ENCODE data around the gene APBA2. TPM values are rescaled to one million over a fixed set of nuclear protein-coding genes. Genes with fewer than 3 reads are reported as not detected.

The APBA2 gene
- polyA plus RNA-seq, 1 donor: 3.5 TPM

DNA sequence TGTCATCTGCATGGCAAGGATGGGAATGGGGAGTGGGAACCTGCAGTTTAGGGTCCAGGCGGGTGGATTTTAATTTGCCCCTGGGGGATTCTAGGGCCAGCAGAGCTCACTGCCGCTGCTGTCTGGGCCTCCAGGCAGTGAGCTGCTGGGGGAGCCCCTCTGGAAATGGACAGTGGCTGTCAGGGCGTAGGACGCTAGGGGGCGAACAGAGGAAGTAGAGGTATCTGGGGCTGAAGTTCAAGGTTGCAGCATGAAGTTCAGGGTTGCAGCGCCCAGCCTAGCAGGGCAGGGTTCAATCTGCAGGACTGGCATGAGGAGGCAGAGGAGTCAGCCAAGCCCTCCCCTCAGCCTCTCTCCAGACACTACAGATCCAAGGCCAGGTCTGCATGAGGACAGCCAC lies 49.5 kb downstream of the APBA2 start:
- H3K4me1 ChIP-seq (ENCODE audit: control insufficient read depth, insufficient read depth, low read length): no peaks in the 10 kb centered on the region
- no peak for DNase-seq

DNA sequence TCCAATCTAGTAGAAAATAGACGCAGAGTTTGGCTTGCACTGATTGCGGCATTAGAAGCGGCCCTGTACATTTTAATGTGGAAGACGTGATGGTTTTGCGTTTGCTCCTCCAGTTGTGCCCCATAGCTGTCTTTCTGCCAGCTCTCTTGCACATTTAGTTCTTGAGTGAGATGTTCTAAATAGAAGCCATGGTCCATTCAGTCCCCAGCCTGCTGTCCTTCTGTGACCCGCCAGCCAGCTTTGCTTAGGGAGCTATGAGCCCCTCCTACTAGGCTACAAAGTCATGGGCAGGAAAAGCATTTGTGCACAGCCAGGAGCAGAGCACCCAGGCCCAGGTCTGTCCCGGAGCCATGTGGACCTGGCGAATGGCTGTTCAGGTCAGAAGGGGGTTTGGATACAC lies 50.3 kb downstream of the APBA2 start:
- Histone ChIP-seq H3K9me3 (ENCODE audit: control insufficient read depth, low read depth, low read length) (no peaks in the 10 kb centered on the region), H3K4me1 (ENCODE audit: control insufficient read depth, insufficient read depth, low read length) (no peaks in the 10 kb centered on the region), H3K4me3 (ENCODE audit: low read length) (no peak overlapping the region), H3K36me3 (ENCODE audit: control insufficient read depth, insufficient read depth, low read length) (no peaks in the 10 kb centered on the region), H3K27me3 (ENCODE audit: control insufficient read depth, insufficient read depth, low read length) (no peaks in the 10 kb centered on the region), H3K27ac (ENCODE audit: low read length) (no peak overlapping the region)
- no peak for DNase-seq
- no CpG with 5 or more reads among the region's 8 CpGs for WGBS (ENCODE audit: insufficient coverage, low lambda C conversion rate)

More for the DNA sequence above, 49.5 kb downstream of the APBA2 start:
- Histone ChIP-seq H3K9me3 (ENCODE audit: control insufficient read depth, low read depth, low read length) (no peaks in the 10 kb centered on the region), H3K36me3 (ENCODE audit: control insufficient read depth, insufficient read depth, low read length) (no peaks in the 10 kb centered on the region), H3K4me3 (ENCODE audit: low read length) (no peak overlapping the region), H3K27ac (ENCODE audit: low read length) (no peak overlapping the region), H3K27me3 (ENCODE audit: control insufficient read depth, insufficient read depth, low read length) (no peaks in the 10 kb centered on the region)
- WGBS (ENCODE audit: insufficient coverage, low lambda C conversion rate): no CpG with 5 or more reads among the region's 6 CpGs

DNA sequence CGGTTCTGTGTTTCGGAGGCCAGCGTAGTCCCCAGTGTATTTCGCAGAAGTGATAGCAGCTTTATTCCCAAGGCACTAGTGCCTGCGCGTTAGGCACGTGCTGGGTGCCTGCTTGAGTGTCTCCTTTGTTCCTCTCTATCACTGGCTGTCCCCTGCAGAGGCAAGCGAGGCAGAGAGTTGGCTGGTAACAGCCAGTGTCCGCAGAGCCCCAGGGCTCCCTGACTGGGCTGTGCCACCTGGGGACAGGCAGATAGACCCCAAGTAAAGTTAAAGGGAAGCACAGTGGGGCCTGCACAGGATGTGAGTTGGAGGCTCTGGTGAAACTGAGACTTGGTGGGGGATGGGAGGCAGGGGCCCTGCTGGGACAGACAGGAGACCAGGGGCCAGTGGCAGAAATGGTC lies 50.7 kb downstream of the APBA2 start:
- Histone ChIP-seq H3K4me1 (ENCODE audit: control insufficient read depth, insufficient read depth, low read length) (no peaks in the 10 kb centered on the region), H3K9me3 (ENCODE audit: control insufficient read depth, low read depth, low read length) (no peaks in the 10 kb centered on the region), H3K27ac (ENCODE audit: low read length) (no peak overlapping the region), H3K4me3 (ENCODE audit: low read length) (no peak overlapping the region), H3K27me3 (ENCODE audit: control insufficient read depth, insufficient read depth, low read length) (no peaks in the 10 kb centered on the region), H3K36me3 (ENCODE audit: control insufficient read depth, insufficient read depth, low read length) (no peaks in the 10 kb centered on the region)
- WGBS (ENCODE audit: insufficient coverage, low lambda C conversion rate): no CpG with 5 or more reads among the region's 9 CpGs
- DNase-seq: no peak

DNA sequence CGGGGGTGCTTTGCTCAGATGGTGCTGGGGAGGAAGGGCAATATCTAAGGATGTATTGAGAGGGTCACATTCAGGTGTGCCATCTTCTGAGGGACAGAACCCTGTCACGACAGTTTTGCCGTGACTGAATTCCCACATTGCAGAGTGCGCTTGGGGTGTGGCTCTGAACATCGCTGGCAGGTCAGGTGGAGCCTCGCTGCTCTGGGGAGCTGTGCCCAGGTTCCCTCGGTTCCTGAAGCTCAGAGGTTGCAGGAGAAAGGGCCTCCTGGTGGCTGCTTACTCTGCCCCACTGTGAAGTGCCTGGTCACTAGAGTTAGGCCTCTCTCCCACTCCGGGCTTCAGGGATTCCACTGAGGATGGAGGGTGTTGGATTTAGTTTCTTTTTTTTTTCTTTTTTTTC lies 51.5 kb downstream of the APBA2 start:
- Histone ChIP-seq H3K4me3 (ENCODE audit: low read length) (no peak overlapping the region), H3K9me3 (ENCODE audit: control insufficient read depth, low read depth, low read length) (no peaks in the 10 kb centered on the region), H3K27me3 (ENCODE audit: control insufficient read depth, insufficient read depth, low read length) (no peaks in the 10 kb centered on the region), H3K4me1 (ENCODE audit: control insufficient read depth, insufficient read depth, low read length) (no peaks in the 10 kb centered on the region), H3K36me3 (ENCODE audit: control insufficient read depth, insufficient read depth, low read length) (no peaks in the 10 kb centered on the region), H3K27ac (ENCODE audit: low read length) (no peak overlapping the region)
- no CpG with 5 or more reads among the region's 8 CpGs for WGBS (ENCODE audit: insufficient coverage, low lambda C conversion rate)
- no peak for DNase-seq

DNA sequence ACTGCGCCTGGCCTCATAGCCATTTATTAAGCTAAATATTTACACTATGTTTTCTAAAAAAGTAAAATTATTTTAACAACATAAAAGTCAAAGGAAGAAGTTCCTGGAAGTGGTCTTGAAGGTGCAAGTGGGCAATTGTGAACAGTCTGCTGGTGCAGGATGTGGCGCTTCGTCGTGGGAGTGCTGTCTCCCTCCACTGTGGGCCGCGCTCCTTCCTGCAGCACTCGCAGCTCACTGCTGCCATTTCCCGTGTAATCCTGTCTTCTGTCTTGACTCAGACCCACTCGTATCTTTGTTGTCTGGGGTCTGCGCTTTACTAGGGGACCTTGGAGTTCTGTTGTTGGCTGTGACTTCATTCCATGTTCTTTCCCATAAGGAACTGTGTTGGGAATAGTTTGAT lies 56.3 kb downstream of the APBA2 start:
- no peak for DNase-seq
- H3K27ac ChIP-seq (ENCODE audit: low read length): no peak overlapping the region
- H3K27me3 ChIP-seq (ENCODE audit: control insufficient read depth, insufficient read depth, low read length): no peaks in the 10 kb centered on the region
- H3K4me1 ChIP-seq (ENCODE audit: control insufficient read depth, insufficient read depth, low read length): no peaks in the 10 kb centered on the region
- no peaks in the 10 kb centered on the region for H3K36me3 ChIP-seq (ENCODE audit: control insufficient read depth, insufficient read depth, low read length)
- WGBS (ENCODE audit: insufficient coverage, low lambda C conversion rate): no CpG with 5 or more reads among the region's 10 CpGs
- H3K9me3 ChIP-seq (ENCODE audit: control insufficient read depth, low read depth, low read length): no peaks in the 10 kb centered on the region
- H3K4me3 ChIP-seq (ENCODE audit: low read length): no peak overlapping the region

DNA sequence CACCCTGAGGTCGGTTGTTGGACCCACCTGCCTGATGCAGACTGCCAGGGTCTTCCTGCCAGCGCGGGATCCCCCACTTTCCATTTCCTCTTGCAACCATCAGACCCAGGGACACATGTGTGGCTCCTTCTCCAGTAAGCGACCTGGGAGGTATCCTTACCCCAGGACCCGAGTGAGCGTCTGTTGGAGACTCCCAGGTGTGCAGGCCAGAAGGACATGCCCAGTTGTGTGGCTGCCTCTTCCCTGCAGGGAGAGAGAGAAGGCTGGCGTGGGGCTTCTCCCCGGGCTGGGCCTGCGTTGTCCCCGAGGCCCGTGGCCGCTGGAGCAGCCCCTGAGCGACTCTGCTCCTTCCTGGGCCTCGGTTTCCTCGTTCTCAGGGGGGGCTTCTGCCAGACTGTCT lies 56.8 kb downstream of the APBA2 start:
- no CpG with 5 or more reads among the region's 15 CpGs for WGBS (ENCODE audit: insufficient coverage, low lambda C conversion rate)
- no peak for DNase-seq
- Histone ChIP-seq H3K9me3 (ENCODE audit: control insufficient read depth, low read depth, low read length) (no peaks in the 10 kb centered on the region), H3K27me3 (ENCODE audit: control insufficient read depth, insufficient read depth, low read length) (no peaks in the 10 kb centered on the region), H3K27ac (ENCODE audit: low read length) (no peak overlapping the region), H3K4me3 (ENCODE audit: low read length) (no peak overlapping the region), H3K4me1 (ENCODE audit: control insufficient read depth, insufficient read depth, low read length) (no peaks in the 10 kb centered on the region), H3K36me3 (ENCODE audit: control insufficient read depth, insufficient read depth, low read length) (no peaks in the 10 kb centered on the region)

DNA sequence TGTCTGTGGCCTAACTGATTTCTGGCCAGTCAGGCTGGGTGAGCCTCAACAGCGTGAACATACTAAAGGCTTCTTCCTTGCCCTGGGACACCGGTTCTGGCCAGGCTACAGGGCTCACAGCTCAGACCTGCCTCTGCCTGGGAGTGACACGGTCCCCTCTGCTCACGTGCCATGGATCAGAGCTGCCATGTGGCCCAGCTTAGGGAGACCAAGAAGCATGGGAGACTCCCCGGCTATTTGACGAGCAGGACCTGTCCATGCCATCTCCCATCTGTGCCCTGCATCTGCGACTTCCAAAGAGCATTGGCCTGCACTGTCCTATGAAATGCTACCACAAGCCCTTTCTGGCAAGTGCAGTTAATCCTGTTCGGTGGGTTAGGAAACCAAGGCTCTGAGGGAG lies 57.4 kb downstream of the APBA2 start:
- no peak for DNase-seq
- H3K27ac ChIP-seq (ENCODE audit: low read length): no peak overlapping the region
- H3K4me1 ChIP-seq (ENCODE audit: control insufficient read depth, insufficient read depth, low read length): no peaks in the 10 kb centered on the region
- H3K27me3 ChIP-seq (ENCODE audit: control insufficient read depth, insufficient read depth, low read length): no peaks in the 10 kb centered on the region
- no peak overlapping the region for H3K4me3 ChIP-seq (ENCODE audit: low read length)
- H3K36me3 ChIP-seq (ENCODE audit: control insufficient read depth, insufficient read depth, low read length): no peaks in the 10 kb centered on the region
- WGBS (ENCODE audit: insufficient coverage, low lambda C conversion rate): no CpG with 5 or more reads among the region's 8 CpGs
- H3K9me3 ChIP-seq (ENCODE audit: control insufficient read depth, low read depth, low read length): no peaks in the 10 kb centered on the region

DNA sequence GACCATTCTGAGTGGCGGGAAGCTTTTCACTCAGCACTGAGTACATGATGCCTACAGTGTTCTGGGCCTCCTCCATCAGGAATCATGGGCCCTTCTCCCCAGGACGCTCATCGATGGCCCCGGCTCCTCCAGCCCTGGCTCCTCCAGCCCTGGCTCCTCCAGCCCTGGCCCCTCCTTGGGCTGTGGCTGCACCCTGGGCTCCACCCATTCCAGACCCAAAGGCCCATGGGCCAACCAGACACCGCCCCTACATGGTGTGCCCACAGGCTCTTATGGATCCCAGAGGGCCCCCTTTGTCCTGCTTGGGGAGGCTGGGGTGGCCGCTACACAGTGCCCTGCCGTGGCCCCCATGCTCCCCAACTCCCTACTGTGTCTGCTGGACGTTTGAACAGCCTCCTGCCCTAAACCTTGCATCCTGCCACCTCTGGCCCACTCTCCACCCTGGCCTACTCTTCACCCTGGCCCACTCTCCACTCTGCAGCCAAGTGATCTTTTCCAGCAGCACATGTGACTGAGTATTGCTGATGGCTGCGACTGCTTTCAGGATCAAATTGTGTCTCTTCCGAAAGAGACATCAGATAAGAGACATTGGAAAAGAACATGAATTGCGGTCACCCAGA lies 57.9 kb downstream of the APBA2 start:
- Histone ChIP-seq H3K27ac (ENCODE audit: low read length) (no peak overlapping the region), H3K4me1 (ENCODE audit: control insufficient read depth, insufficient read depth, low read length) (no peaks in the 10 kb centered on the region), H3K4me3 (ENCODE audit: low read length) (no peak overlapping the region), H3K36me3 (ENCODE audit: control insufficient read depth, insufficient read depth, low read length) (no peaks in the 10 kb centered on the region), H3K27me3 (ENCODE audit: control insufficient read depth, insufficient read depth, low read length) (no peaks in the 10 kb centered on the region), H3K9me3 (ENCODE audit: control insufficient read depth, low read depth, low read length) (no peaks in the 10 kb centered on the region)
- WGBS (ENCODE audit: insufficient coverage, low lambda C conversion rate): no CpG with 5 or more reads among the region's 11 CpGs
- no peak for DNase-seq

DNA sequence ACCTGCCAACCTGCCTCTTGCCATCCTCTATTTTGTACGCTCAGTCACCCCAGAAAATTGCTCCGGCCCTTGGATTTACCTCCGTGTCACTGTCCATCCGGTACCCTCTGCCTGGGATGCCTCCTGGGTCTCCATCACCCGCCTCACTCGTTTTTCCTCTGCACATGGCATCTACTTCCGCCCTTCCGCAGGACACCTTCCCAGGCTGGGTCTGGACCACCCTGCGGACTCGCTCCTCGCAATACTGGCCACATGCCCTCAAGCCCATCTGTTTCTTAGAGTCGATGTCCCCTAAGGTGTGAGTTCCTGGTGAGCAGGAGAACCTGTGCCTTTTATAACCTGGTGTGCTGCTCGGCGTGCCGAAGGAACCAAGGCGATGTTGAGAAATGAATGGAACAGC lies 58.5 kb downstream of the APBA2 start:
- no peak overlapping the region for H3K27ac ChIP-seq (ENCODE audit: low read length)
- no peak for DNase-seq
- no peaks in the 10 kb centered on the region for H3K27me3 ChIP-seq (ENCODE audit: control insufficient read depth, insufficient read depth, low read length)
- H3K36me3 ChIP-seq (ENCODE audit: control insufficient read depth, insufficient read depth, low read length): no peaks in the 10 kb centered on the region
- H3K4me3 ChIP-seq (ENCODE audit: low read length): no peak overlapping the region
- no peaks in the 10 kb centered on the region for H3K4me1 ChIP-seq (ENCODE audit: control insufficient read depth, insufficient read depth, low read length)
- 100% methylated on average over 5 of the region's 16 CpGs for WGBS (ENCODE audit: insufficient coverage, low lambda C conversion rate)
- no peaks in the 10 kb centered on the region for H3K9me3 ChIP-seq (ENCODE audit: control insufficient read depth, low read depth, low read length)

DNA sequence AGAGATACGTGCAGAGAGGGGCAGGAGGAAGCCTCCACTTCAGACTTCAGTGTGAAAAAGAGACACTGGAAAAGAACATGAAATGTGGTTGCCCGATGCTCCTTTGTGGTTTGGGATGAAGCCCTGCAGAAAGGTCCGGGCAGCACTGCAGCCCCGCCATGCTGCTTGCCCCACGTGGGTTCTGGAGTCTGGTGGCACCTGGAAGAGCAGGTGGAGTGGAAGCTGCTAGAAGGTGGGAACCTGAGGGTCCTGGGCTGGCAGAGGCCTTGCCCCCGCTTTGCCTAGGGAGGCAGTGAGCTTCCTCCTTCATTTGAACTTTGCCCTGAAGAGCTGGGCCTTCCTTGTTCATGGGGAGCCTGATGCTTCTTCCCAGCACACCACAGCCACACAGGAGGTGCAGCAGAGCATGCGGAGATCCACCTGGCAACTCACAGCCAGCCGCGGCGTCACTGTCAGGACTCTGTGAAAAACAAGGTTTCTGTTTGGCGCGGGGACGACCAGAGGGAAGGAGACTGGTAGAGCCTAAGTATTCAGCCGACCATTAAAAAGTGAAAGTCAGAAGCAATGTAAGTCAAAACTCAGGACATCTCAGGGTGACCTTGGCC lies 59.0 kb downstream of the APBA2 start:
- DNase-seq: no peak
- Histone ChIP-seq H3K4me1 (ENCODE audit: control insufficient read depth, insufficient read depth, low read length) (no peaks in the 10 kb centered on the region), H3K36me3 (ENCODE audit: control insufficient read depth, insufficient read depth, low read length) (no peaks in the 10 kb centered on the region), H3K27me3 (ENCODE audit: control insufficient read depth, insufficient read depth, low read length) (no peaks in the 10 kb centered on the region), H3K27ac (ENCODE audit: low read length) (no peak overlapping the region), H3K9me3 (ENCODE audit: control insufficient read depth, low read depth, low read length) (no peaks in the 10 kb centered on the region), H3K4me3 (ENCODE audit: low read length) (no peak overlapping the region)
- 93% methylated on average over 2 of the region's 14 CpGs for WGBS (ENCODE audit: insufficient coverage, low lambda C conversion rate)

DNA sequence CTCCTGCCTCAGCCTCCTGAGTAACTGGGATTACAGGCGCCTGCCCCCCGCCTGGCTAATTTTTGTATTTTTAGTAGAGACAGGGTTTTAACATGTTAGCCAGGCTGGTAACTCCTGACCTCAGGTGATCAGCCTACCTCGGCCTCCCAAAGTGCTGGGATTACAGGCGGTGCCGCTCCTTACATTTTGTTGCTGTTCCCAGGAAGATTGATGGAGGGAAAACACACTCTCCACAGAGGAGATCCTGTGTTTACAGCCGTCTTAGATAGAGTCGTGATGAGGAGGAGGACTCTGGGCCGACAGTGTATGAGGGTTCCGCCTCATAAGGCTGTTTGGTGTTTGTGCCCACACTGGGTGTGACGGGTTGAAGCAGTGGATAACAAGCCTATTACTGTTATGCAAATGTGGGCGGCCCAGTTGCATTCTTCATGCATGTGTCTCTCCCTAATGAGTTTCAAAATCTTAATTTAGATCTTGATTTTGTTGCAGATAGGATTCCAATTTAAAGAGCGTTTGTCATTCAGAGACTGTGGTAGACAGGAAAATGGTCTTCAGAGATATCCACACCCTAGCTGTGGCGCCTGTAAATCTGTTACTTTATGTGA lies 60.0 kb downstream of the APBA2 start:
- no peaks in the 10 kb centered on the region for H3K36me3 ChIP-seq (ENCODE audit: control insufficient read depth, insufficient read depth, low read length)
- DNase-seq: no peak
- no peaks in the 10 kb centered on the region for H3K9me3 ChIP-seq (ENCODE audit: control insufficient read depth, low read depth, low read length)
- H3K4me1 ChIP-seq (ENCODE audit: control insufficient read depth, insufficient read depth, low read length): no peaks in the 10 kb centered on the region
- H3K27me3 ChIP-seq (ENCODE audit: control insufficient read depth, insufficient read depth, low read length): no peaks in the 10 kb centered on the region
- H3K27ac ChIP-seq (ENCODE audit: low read length): no peak overlapping the region
- no peak overlapping the region for H3K4me3 ChIP-seq (ENCODE audit: low read length)
- WGBS (ENCODE audit: insufficient coverage, low lambda C conversion rate): 100% methylated on average over 1 of the region's 13 CpGs
